Vagina (tissue), 2 donors: ENCODE results near the gene CDH13.

ENCODE experiments used
- POLR2AphosphoS5 ChIP-seq, 2 donors: sonication (generic); formaldehyde crosslinking; IDR thresholded peaks; one replicate each; pipeline ENCODE4 v1.9.0; 2017; ENCODE audit warnings: antibody characterized with exemption in 2 of 2, mild to moderate bottlenecking in 2 of 2, low read depth in 1 of 2; ENCODE audit not compliant: insufficient read depth in 1 of 2
- TF ChIP-seq, protein P1 (sequence below), 3 experiments: fragments of 450-650 bp in 2 of 3; fragments of 200-600 bp in 1 of 3; sonication (generic) in 1 of 3; IDR thresholded peaks; one replicate each; pipeline ENCODE4 v1.5.1; 2017 to 2019; ENCODE audit warnings: antibody characterized with exemption in 3 of 3, mild to moderate bottlenecking in 2 of 3, moderate library complexity in 2 of 3

- TF ChIP-seq, protein P1, sequence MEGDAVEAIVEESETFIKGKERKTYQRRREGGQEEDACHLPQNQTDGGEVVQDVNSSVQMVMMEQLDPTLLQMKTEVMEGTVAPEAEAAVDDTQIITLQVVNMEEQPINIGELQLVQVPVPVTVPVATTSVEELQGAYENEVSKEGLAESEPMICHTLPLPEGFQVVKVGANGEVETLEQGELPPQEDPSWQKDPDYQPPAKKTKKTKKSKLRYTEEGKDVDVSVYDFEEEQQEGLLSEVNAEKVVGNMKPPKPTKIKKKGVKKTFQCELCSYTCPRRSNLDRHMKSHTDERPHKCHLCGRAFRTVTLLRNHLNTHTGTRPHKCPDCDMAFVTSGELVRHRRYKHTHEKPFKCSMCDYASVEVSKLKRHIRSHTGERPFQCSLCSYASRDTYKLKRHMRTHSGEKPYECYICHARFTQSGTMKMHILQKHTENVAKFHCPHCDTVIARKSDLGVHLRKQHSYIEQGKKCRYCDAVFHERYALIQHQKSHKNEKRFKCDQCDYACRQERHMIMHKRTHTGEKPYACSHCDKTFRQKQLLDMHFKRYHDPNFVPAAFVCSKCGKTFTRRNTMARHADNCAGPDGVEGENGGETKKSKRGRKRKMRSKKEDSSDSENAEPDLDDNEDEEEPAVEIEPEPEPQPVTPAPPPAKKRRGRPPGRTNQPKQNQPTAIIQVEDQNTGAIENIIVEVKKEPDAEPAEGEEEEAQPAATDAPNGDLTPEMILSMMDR (IDR thresholded peaks at IDR 0.05) = no peak
- no peak for TF ChIP-seq POLR2AphosphoS5 (IDR thresholded peaks at IDR 0.05; ENCODE audit: insufficient read depth in 1 of 2, low read depth in 1 of 2)
These were observed 43.3 kb upstream of the CDH13 start for GRCh38 chr16:82583422-82583821.
